NCI-H82 treated with DMSO at 0.1 percent for 48 hours (cell line): Measurements from ENCODE around the gene MTMR3.
"Not testable (repeated sequence)": the region's sequence is repeated elsewhere in the genome, so short reads cannot be mapped to it uniquely, and the experiment has no call there.

ENCODE experiments used
- DNase-seq: peaks from one replicate; lab custom pipeline; 2025; ENCODE audit not compliant: unreplicated experiment; lab: John Stamatoyannopoulos, UW

MTMR3 gene

GRCh38 chr22:30045901-30046715 lies 163.1 kb downstream of the MTMR3 start:
- DNase-seq, result no peak

DNA sequence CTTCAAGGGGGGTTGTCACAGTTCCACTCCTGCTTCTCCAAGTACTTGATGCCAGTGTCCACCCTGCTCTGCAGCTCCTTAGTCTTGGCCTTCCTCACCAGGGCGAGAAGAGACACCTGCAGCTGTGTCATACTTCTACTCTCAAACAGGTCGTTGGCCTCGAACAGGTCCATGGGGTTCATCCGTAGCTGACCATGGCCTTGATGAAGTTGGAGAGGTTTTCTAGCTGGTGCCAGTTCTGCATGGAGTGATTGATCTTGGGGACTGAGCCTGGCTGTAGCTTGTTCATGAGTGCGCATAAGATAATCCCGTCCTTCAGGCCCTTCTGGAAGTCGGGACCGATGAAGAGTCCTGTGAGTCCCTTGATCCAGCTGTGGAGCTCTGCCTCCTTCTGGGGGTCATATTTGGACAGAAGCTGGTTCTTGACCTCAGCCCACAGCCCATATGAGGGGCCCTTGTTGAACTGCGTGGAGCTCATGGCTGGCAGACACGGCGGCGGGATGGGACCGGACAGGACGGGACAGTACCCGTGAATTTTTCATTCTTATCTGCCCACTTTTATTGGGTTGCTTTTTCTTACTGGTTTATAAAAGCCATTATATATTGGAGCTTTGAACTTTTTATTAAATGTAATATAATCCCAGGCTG lies 163.9 kb downstream of the MTMR3 start:
- no peak for DNase-seq

DNA sequence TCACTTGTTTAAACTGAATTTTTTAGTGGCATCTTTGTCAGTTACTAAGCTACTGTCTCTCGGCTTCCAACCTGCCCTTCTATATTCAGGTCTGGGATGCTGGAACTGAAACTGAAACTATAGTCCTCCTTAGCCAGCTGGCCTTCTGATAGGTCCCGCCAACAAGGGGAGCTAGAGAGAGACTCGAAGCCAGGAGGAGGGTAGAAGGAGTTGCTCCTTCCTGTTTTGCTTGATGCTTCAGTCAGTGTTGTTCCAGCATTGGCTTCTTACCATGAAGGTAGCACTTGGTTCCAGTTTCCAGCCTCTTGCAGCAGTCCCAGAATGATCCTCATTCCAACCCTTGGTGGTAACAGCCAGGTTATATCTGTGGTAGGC lies 164.4 kb downstream of the MTMR3 start:
- no peak for DNase-seq

GRCh38 chr22:30048681-30049080 lies 165.7 kb downstream of the MTMR3 start:
- no peak for DNase-seq

DNA sequence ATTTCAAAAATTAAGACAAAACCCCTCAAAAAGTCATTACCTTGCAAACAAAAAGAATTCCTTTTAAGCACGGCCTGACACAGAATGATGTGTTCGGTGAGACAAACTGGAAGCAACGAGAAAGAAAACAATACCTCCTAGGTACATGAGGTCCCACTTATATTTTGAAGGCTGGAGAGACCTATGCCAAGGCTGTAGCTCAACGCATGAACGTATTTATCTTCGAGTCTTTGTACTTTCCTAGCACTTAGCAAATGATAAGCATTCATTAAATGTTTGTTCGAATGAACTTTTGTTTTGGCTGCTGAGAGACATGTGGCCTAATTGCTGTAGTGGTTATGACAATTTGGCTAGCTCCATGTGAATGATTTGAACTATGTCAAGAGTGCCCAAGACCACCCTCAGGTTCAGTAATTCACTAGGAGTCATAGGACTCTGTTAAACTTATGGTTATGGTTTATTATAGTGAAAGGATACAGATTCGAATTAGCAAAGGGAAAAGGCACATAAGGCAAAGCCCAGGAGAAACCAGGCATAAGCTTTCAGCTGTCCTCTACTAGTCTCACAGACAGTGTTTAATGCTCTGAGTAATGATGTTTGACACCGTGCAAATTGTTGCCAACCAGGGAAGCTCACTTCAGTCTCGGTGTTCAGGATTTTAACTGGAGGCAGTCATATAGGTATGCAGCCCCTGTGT lies 171.2 kb downstream of the MTMR3 start:
- no peak for DNase-seq

- DNase-seq, result no peak
These were observed 171.7 kb downstream of the MTMR3 start for GRCh38 chr22:30054764-30055069.

DNA sequence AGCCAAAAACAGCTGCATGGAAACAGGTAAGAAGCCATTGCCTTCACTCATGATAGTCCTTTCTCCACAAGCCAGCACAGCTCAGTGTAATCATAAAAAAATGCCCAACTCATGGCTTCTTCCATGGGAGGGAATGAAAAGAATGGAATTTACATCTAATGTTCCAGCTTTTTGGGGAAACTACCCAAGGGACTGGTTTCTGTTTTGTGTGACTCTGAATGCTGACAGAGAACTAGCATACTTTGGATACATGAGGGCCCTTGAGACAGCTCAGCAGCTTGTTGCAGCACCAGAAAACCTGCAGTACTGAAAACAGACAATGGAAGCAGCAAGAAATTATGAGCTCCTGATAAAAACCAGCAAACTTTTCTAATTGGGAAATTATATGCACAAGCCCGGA lies 173.0 kb downstream of the MTMR3 start:
- DNase-seq, result no peak

DNA sequence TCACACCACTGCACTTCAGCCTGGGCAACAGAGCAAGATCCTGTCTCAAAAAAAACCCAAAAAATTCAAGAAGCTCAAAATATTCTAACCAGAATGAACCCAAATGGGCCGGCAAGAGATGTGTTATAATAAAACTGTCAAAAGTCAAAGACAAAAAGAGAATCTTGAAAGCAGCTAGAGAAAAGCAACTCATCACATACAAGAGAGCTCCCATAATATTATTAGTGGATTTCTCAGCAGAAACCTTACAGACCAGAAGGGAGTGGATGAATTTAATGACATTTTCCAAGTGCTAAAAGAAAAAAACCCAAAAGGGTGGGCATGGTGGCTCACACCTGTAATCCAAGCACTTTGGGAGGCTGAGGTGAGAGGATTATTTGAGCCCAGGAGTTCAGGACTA lies 174.4 kb downstream of the MTMR3 start:
- no peak for DNase-seq

GRCh38 chr22:30059346-30060020 lies 176.5 kb downstream of the MTMR3 start:
- not testable (repeated sequence) for DNase-seq

- DNase-seq, result not testable (repeated sequence)
These were observed 178.1 kb downstream of the MTMR3 start for GRCh38 chr22:30061094-30061493.

DNA sequence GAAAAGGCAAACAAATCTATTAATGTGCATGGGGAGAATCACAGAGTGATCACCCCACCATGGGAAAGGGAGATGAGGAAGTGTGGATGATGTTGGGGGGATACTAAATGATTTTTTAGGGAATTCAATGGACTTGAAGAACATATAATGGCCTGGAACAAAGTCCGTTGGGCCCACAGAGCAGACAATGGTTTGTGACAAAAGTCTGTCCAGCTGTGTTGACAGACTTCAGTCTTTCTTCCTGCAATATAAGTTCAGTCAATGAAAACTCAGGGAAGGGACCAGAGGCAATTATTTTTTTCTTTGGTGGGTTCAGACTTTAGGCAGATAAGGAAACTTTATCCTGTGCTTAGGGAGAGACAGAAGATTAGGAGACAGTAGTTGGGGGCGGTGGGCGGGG lies 179.3 kb downstream of the MTMR3 start:
- DNase-seq, result no peak

DNA sequence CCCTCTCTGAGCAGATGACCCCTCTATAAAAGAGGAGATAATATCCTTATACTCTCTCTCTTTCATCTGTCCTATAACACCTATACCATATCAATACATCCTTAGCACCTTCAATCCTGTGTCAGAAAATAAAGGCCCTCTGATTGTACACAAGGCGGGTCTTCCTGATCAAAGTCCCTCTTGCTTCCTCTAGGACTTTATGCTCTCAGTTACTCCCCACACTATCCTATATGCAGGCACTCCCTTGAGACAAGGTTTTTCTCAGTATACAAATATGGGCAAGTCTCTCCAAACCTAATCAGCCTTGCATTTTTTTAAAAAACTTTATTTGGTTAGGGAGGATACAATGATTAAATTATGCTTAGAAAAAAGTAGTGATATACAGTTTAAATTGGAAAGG lies 180.0 kb downstream of the MTMR3 start:
- no peak for DNase-seq

DNA sequence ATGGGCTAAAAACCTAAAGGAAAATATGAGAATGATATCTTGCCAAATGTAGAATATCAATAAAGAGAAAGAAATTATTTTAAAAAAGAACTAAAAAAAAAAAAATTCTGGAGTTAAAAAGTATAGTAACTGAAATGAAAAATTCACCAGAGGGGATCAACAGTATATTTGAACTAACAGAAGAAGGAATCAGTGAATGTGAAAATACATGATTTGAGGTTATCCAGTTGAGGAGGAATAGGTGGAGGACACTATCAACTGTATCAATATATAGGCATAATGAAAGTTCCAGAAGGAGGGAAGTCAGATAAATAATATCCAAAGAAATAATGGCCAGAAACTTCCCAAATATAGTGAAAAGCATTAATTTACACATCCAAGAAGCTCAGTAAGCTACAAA lies 181.2 kb downstream of the MTMR3 start:
- DNase-seq, result no peak

- DNase-seq, result no peak
These were observed 190.8 kb downstream of the MTMR3 start for GRCh38 chr22:30073743-30074142.

DNA sequence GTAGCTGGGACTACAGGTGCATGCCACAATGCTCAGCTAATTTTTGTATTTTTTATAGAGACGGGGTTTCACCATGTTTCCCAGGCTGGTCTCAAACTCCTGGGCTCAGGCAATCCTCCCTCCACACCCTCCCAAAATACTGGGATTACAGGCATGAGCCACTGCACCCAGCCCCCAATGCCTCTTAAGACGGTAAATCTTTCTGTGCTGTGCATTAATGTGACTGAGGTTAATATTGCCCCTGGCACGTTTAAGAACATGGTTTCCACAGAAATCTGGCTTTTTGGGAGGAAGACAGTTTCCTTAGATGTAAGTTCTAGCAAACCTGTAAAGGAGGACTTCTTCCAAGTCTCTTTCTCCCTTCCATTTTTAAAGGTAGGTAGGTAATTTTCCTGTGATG lies 191.2 kb downstream of the MTMR3 start:
- no peak for DNase-seq

DNA sequence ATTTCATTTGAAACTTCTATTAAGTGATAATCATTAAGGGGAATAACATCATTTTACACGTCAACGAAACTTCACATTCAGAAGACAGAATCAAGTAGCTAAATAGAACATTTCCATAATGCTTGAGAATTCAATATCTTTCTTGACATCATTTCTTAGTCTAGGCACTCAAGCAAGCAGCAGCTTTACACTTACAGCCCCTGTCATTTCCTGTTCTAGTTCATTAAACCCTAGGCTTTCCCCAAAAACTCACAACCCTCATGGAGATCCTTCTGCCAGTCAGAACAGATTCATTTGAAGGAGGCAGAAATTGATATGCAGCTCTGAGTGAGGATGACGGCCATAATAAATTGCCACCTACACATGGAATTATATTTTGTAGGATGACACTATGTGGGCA lies 192.0 kb downstream of the MTMR3 start:
- no peak for DNase-seq

- DNase-seq, result no peak
These were observed 194.4 kb downstream of the MTMR3 start for GRCh38 chr22:30077279-30077880.

DNA sequence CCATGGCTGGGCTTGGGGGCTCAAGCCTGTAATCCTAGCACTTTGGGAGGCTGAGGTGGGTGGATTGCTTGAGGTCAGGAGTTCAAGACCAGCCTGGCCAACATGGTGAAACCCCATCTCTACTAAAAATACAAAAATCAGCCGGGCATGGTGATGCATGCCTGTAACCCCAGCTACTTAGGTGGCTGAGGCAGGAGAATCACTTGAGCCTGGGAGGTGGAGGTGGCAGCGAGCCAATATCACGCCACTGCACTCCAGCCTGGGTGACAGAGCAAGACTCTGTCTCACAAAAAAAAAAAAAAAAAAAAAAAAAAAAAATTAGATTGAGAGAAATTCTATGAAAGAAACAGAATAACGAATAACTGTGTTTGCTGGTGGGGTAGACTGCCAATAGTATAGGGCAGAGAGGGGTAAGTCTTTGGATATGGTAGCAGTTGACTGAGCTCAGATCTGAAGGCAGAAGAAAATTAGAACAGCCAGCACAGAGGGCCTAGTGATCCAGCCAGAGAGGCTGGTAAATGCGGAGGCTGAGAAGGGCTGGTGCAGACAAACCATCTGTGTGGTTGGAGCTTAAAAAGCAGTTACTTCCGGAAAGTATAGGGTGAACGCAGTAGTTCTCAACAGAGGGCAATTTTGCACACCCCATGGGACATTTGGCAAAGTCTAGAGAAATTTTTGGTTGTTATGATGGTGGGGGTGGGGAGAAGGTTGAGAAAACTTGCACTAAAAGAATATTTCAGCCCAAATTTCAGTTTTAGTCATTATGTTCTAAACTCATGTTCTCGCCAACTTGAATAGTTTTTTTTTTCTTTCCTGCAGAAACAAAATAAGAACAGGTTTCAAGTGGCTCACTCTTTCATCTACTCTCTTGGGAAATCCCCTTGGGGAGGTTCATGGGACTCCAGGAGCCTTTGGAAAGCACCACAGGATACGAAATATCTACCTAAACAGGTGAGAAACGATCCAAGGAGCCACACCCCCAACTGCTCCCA lies 195.6 kb downstream of the MTMR3 start:
- DNase-seq, result no peak

DNA sequence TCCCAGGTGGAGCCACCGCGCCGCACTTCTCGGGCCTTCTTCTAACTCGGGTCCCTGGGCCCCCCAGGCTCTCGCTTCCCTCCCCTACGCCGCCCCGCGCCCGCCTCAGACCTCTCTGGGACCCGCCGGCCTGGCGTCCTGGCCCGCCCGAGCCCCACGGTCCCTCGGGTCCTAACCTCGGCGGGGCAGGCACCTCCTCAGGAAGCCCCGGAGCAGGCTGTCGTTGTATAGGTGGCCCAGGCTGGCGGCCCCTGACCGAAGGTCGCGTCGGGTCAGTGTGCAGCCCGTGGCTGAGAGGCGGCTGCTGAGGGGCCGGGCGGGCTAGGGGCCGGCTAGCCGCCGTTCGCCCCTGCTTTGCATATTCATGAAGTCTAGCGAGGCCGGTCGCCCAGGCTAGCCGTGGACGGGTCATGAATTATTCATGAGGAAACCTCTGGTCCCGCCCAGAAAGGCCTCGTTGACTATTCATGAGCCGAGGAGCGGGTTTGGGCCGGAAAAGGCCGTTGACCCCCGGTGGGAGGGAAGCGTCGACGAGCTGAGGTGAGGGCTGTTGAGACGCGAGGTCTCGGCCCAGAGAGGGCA lies 197.1 kb downstream of the MTMR3 start, which contains the start of gene HORMAD2:
Gene HORMAD2 (plus strand): TSS at position 513 of the 582 bp plus-strand sequence. CDS start 13,489 bp downstream, outside the sequence.
- DNase-seq, result no peak
